Lower leg skin (tissue), 3 donors: ENCODE measurements around the gene PDE4A.

Experiments used
- CTCF ChIP-seq, 3 donors: fragments of 450-650 bp; IDR thresholded peaks; one replicate each; pipeline ENCODE4 v1.5.1; 2016; ENCODE audit warnings: antibody characterized with exemption in 3 of 3, mild to moderate bottlenecking in 3 of 3, moderate library complexity in 2 of 3
- POLR2A ChIP-seq, 2 donors: fragments of 450-650 bp; IDR thresholded peaks; one replicate each; pipeline ENCODE4 v1.6.1; 2016 to 2017; ENCODE audit warnings: antibody characterized with exemption in 2 of 2, mild to moderate bottlenecking in 1 of 2, moderate library complexity in 1 of 2

DNA sequence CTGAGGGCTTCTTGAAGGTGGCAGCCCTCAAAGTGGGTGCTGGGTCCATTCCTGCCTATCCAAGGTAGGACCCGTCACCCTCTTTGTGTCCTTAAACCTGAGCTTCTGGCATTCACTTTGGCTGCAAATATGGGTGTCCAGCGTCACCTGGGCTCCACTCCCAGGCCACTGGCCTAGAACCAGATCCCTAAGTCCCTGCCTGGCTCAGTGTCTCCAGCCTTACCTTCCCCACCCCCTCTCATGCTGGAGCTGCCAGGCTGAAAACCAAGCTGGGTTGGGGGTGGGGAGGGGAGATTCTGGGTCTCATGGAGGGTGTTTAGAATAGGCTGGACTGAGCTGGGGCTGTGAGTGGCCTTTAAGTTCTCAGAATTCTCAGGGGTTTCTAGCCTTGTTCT is 12.4 kb downstream of the PDE4A start:
- no peak for TF ChIP-seq CTCF (IDR thresholded peaks at IDR 0.05)
- no peak for TF ChIP-seq POLR2A (IDR thresholded peaks at IDR 0.05)
